Cardiac fibroblast (primary cell): ENCODE measurements around the gene PTPRN2.

Source experiments
- DNase-seq, 2 donors: peaks; one replicate each; pipeline versions ENCODE4 v3.0.0 to v3.0.0-alpha.2; 2010; ENCODE audit warnings: low read depth in 2 of 2
- H3K4me3 ChIP-seq, 2 donors: replicated peaks in 1 of 2; 1 replicate in 1 of 2; 2 replicates in 1 of 2; pipeline ENCODE4 v1.5.1; 2011; ENCODE audit warnings: low read depth in 2 of 2, low read length in 2 of 2, mild to moderate bottlenecking in 2 of 2, moderate library complexity in 1 of 2
- TF ChIP-seq, protein P1 (sequence below): IDR thresholded peaks from one replicate; pipeline ENCODE4 v1.5.1; 2011; ENCODE audit warnings: low read depth, mild to moderate bottlenecking, low read length, inconsistent platforms

Gene PTPRN2

DNA sequence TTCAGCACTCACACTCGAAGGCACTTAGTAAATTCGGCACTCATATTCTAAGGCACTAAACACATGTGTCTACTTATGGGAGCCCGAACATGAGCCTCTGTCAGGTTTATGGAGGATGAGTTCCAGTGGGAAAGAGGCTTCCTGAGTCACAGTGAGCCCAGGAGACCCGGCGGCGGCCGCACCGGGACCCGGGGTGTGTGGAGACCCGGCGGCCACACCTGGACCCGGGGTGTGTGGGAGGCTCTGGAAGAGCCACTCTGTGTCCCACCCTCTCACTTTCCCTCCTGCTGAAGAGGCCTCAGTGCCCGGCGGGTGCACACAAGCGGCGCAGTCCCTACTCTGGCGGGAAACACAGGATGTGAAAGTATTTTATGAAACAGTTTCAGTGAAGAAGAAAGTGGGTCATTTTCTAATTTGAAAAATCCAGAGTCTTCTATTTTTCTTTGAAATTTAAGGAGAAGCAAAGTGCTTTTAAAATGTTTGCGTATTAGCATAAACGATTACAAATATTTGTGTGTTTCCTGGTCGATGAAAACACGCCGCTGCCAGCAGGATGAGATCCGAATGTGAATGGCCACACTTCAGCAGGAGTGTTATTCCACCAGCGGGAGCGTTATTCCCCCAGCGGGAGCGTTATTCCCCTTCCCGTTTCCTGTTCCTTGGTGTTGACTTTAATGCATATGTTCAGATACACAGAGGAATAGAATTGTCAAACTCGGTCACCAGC is 625.7 kb downstream of the PTPRN2 start:
- H3K4me3 ChIP-seq = no peak overlapping the region
- TF ChIP-seq, protein P1, sequence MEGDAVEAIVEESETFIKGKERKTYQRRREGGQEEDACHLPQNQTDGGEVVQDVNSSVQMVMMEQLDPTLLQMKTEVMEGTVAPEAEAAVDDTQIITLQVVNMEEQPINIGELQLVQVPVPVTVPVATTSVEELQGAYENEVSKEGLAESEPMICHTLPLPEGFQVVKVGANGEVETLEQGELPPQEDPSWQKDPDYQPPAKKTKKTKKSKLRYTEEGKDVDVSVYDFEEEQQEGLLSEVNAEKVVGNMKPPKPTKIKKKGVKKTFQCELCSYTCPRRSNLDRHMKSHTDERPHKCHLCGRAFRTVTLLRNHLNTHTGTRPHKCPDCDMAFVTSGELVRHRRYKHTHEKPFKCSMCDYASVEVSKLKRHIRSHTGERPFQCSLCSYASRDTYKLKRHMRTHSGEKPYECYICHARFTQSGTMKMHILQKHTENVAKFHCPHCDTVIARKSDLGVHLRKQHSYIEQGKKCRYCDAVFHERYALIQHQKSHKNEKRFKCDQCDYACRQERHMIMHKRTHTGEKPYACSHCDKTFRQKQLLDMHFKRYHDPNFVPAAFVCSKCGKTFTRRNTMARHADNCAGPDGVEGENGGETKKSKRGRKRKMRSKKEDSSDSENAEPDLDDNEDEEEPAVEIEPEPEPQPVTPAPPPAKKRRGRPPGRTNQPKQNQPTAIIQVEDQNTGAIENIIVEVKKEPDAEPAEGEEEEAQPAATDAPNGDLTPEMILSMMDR = no peak
- no peak for DNase-seq

DNA sequence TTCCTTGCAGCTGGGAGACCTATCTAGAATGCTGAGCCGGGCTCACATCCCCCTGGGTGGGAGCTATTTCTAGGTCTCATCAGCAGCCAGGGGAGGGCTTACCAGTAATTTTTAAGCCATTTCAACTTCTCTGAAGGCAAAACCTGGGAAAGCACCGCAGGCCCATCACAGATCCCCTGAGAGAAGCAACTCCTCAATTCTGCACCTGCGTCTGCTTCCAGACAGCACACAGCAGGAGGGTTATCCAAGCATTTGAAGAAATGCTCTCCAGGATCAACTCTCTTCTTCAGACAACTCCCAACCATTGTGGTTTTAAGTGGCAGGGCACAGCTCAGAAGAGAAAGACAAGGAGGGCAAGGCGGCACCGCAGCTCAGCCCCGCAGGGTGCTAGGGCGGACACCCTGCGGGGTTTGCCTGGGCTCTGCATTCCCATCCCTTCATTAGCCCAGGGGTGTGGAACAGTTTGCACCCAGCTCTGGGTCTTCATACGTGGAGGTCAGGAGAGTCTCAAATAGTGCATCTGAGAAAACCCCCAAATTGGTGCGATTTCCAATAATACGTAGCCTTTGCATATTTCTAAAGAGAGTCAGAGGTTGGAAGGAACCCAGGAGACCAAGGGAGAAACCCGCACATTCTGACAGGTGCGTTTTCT is 632.1 kb downstream of the PTPRN2 start:
- TF ChIP-seq, protein P1 = no peak
- no peak overlapping the region for H3K4me3 ChIP-seq
- DNase-seq = no peak

DNA sequence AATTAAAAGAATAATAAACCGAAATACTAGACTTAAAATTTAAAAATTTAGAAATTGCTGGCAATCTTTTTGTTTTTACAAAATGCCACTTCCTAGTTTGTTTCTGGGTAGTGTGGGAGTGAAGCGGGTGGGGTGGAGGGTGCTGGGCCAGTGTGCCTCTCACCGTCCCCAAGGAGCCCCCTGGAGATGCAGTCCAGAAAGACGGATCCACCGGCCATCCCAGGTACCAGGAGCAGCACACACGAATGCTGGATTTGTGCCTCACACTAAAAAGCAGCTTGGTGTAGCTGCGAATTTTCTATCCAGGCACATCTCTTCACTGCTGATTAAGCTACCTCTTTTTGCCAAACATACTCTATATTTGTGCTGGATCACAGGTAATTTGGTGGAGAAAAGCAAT is 632.7 kb downstream of the PTPRN2 start:
- TF ChIP-seq, protein P1 = no peak
- no peak overlapping the region for H3K4me3 ChIP-seq
- DNase-seq = no peak

DNA sequence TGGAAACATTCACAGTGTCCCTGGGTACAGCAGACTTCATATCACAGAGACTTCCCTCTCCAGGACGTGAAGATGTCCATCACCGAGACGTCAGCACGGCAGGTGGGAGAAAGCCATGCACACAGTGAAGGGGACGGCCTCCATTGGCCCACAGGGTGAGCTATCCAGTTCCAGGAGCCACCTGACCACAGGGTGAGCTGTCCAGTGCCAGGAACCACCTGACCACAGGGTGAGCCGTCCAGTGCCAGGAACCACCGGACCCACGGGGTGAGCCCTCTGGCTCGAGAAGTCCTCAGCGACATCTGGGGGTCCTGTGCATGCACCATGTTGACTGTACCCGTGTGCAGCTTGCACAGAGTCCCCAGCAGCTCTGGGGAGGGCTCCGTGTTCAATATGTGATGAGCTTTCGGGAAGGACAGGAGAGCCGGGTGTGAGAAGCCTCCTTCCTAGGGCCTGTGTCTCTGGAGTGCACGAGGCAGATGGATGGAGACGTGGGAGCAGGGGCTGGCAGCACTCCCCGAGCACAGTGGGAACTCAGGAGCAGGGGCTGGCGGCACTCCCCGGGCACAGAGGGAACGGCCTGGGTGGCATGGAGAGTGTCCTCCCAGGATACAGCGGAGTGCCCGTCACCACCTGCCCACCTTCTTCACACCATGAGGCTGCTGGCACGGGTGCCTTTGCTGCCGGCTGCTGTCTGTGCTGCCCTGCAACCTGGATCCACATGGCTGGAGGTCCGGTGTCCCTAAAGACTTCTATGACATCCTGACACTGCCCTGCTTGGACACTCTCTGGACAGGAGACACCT is 634.6 kb downstream of the PTPRN2 start:
- no peak for DNase-seq
- TF ChIP-seq, protein P1 = no peak
- no peak overlapping the region for H3K4me3 ChIP-seq

DNA sequence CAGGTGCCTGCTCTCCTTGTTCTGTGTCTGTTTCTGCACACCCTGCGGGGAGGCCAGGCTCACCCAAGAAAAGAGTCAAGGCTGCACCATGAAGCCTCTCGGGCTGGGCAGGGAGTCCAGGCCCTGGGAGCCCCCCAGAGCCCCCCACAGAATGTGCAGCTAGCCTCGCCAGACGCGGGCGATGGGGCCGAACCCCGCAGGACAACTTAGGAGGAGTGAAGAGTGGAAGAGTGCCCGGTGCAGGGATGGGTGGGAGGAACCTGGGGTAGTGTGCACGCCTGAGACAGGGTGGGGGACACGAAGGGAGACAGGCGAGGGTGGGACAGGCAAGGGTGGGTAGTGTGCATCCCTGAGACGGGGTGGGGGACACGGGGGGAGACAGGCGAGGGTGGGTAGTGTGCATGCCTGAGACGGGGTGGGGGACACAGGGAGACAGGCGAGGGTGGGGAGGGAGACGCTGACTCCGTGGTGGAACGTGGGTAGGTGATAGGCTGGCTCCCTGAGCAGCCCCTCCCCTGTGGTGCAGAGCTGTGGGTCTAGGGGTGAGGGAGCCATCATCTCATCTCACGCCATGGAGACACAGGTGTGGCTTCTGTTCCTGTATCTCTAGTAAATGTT is 635.5 kb downstream of the PTPRN2 start:
- no peak for DNase-seq
- H3K4me3 ChIP-seq = no peak overlapping the region
- TF ChIP-seq, protein P1 = no peak

DNA sequence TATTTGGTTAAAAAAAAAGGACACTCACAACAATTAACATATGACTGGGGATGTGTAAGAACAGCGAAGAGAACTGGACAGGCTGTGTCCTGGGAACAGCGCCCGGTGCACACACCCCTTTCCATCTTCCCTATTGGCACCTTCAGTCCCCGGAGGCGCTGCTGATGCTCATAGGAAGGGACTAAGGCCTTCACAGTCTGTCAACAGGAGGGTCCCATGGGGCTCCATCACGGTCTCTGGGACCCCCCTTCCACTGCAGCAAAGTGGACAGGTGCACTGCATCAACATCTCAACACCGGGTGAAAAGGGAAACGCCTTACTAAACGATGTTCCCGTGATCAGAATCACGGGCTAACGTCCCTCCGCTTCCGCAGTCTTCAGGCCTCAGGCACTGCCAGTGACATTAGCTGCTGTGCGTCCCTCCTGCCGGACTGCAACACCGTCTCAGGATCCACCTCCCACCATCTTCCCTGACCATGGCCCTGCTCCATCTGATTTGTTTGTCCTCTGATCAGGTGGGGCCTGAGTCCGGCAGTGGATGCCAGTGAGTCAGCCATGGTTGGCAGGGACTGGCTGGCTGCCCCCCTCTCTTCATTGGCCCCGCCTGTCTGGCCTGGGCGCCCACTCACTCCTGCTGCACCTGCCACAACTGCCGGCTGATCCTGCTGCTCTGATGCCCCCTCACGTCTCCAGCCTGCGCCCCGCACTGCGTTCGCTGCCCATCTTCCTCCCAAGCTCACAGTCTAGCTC is 636.1 kb downstream of the PTPRN2 start:
- H3K4me3 ChIP-seq = no peak overlapping the region
- DNase-seq = no peak
- TF ChIP-seq, protein P1 = no peak
